ENCODE measurements around the gene TBC1D22A.

Gene TBC1D22A

DNA sequence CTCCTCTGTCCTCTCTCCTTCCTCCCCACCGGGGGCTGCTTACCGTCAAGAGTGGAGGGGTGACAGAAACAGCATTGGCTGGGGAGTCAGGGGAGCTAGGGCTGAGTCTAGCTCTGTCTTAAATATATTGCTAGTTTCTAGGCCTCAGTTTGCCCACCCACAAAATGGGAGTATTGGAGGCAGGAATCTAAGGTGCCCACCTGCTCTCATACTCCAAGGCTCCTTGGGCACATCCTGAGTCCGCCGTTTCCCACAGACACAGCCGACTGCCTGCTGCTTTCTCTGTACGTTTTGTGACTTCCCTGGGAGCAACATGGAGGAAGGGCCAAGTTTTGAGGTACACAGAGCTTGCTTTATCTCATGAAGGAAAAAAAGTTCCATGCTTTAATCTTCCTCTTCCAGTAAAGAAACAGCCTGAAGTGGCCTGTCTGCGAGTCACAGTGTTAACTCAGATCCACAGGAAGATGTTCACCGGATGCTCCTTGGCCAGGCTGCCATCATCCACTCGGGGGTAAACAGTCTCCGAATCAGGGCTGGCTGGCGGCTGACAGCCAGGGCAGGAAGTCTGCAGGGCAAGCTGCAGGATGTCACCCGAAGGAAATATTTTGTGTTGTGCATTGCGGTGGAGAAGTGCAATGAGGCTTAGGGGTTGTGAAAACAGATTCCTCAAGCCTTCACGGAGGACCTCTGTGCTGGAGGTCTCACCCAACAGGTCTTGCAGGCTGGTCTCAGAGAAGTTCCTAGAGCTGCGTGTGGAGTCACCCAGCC, 13.4 kb upstream of the TBC1D22A start:
- Histone ChIP-seq H3K4me1 (peaks cover 5 to 28% (median 19%) of the 10 kb centered on the region in 4 donors), H3K27ac (no peak overlapping the region), H3K9me3 (no peaks in the 10 kb centered on the region), H3K4me3 (no peak overlapping the region), H3K36me3 (no peaks in the 10 kb centered on the region), H3K27me3 (peaks cover 0 to 25% of the 10 kb centered on the region in 2 donors)
- TF ChIP-seq, protein P1, sequence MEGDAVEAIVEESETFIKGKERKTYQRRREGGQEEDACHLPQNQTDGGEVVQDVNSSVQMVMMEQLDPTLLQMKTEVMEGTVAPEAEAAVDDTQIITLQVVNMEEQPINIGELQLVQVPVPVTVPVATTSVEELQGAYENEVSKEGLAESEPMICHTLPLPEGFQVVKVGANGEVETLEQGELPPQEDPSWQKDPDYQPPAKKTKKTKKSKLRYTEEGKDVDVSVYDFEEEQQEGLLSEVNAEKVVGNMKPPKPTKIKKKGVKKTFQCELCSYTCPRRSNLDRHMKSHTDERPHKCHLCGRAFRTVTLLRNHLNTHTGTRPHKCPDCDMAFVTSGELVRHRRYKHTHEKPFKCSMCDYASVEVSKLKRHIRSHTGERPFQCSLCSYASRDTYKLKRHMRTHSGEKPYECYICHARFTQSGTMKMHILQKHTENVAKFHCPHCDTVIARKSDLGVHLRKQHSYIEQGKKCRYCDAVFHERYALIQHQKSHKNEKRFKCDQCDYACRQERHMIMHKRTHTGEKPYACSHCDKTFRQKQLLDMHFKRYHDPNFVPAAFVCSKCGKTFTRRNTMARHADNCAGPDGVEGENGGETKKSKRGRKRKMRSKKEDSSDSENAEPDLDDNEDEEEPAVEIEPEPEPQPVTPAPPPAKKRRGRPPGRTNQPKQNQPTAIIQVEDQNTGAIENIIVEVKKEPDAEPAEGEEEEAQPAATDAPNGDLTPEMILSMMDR (IDR thresholded peaks at IDR 0.05), result no peak
- intact Hi-C loops (cut with DNase I; ENCODE audit: low total_unique reads), result no loop called here
- DNase-seq, result no peak

DNA sequence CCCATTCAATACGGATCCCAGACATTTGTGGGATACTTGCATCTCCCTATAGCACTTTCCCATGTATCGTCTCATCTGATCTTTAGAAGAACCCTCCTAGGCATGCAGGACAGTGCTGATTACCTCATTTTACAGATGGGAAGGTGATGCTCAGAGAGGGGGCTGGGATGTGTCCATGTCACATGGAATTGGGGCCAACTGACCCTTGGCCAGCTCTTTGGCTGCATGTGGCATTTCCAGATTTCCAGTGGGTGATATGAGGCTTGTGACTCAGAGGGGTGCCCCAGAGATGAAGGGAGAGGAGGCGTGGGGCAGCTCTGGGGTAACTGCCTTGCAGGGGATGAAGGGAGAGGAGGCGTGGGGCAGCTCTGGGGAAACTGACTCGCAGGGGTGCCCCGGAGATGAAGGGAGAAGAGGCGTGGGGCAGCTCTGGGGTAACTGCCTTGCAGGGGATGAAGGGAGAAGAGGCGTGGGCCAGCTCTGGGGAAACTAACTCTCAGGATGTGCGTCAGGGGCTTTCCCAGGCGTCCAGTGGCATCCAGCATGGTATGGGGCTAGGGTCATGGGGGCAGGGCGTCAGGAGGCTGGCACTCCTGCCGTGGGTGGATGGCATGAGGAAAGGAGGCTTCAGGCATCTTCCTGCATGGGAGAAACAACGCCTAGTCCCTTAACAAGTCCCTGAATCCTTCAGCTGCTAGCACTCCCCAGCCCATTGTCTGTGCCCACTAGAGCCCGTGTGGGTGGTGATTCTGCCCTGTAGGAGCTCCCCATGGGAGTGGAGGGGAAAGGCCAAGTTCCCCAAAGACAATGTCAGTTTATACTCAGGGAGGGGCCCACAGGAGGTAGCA, 12.5 kb upstream of the TBC1D22A start:
- Histone ChIP-seq H3K27me3 (peaks cover 0 to 25% of the 10 kb centered on the region in 2 donors), H3K36me3 (no peaks in the 10 kb centered on the region), H3K4me1 (peaks cover 7 to 36% (median 26%) of the 10 kb centered on the region in 4 donors), H3K4me3 (no peak overlapping the region), H3K27ac (no peak overlapping the region), H3K9me3 (no peaks in the 10 kb centered on the region)
- no peak for DNase-seq
- TF ChIP-seq, protein P1 (IDR thresholded peaks at IDR 0.05), result no peak
- intact Hi-C loops (cut with DNase I; ENCODE audit: low total_unique reads), result no loop called here

DNA sequence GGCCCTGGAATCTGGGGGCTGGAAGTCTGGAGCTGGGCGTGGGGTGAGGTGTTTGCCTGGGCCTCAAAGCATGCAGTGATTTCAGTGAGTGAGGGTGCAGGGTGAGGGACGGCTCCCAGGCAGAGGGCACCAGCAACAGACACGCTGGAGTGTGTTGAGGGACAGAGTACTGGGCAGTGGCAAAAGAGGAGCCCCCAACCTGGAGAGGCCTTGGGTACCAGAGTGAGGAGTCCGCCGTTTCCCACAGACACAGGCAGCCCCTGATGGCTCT, 12.0 kb upstream of the TBC1D22A start:
- Histone ChIP-seq H3K27me3 (peaks cover 0 to 25% of the 10 kb centered on the region in 2 donors), H3K4me1 (peaks cover 7 to 39% (median 28%) of the 10 kb centered on the region in 4 donors), H3K4me3 (no peak overlapping the region), H3K36me3 (no peaks in the 10 kb centered on the region), H3K9me3 (no peaks in the 10 kb centered on the region), H3K27ac (no peak overlapping the region)
- no peak for DNase-seq
- intact Hi-C loops (cut with DNase I; ENCODE audit: low total_unique reads), result no loop called here
- TF ChIP-seq, protein P1 (IDR thresholded peaks at IDR 0.05), result no peak

DNA sequence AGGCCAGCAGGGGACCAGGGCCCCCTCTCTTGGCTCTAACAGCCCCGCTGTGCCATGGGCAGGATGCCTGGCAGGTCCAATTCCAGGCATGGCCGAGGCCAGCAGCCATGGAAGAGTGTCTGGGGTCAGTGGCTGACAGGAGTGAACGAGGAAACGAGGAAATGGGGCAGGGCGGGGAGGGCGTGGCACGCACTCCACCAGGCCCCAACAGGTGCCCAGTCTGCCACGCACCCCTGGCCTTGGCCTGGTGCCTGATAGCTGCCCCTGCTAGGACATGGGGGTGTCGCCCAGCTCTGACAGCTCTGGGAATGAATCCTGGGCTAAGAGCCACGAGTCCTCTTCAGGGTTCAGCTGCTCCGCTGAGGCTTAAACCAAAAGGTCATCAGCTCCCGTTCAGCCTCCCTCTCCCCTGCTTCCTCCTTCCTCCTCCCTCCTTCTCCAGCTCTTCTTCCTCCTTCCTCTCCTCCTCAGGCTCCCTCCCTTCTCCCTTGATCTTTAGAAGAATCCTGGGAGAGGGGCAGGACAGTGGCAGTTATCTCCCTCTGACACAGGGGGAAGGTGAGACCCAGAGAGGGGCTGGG, 11.5 kb upstream of the TBC1D22A start:
- no peak overlapping the region for H3K4me3 ChIP-seq
- H3K4me1 ChIP-seq, result peaks cover 7 to 39% (median 28%) of the 10 kb centered on the region in 4 donors
- H3K36me3 ChIP-seq, result no peaks in the 10 kb centered on the region
- H3K27ac ChIP-seq, result no peak overlapping the region
- intact Hi-C loops (cut with DNase I; ENCODE audit: low total_unique reads), result no loop called here
- no peaks in the 10 kb centered on the region for H3K9me3 ChIP-seq
- H3K27me3 ChIP-seq, result peaks cover 0 to 21% of the 10 kb centered on the region in 2 donors
- TF ChIP-seq, protein P1 (IDR thresholded peaks at IDR 0.05), result no peak
- no peak for DNase-seq

DNA sequence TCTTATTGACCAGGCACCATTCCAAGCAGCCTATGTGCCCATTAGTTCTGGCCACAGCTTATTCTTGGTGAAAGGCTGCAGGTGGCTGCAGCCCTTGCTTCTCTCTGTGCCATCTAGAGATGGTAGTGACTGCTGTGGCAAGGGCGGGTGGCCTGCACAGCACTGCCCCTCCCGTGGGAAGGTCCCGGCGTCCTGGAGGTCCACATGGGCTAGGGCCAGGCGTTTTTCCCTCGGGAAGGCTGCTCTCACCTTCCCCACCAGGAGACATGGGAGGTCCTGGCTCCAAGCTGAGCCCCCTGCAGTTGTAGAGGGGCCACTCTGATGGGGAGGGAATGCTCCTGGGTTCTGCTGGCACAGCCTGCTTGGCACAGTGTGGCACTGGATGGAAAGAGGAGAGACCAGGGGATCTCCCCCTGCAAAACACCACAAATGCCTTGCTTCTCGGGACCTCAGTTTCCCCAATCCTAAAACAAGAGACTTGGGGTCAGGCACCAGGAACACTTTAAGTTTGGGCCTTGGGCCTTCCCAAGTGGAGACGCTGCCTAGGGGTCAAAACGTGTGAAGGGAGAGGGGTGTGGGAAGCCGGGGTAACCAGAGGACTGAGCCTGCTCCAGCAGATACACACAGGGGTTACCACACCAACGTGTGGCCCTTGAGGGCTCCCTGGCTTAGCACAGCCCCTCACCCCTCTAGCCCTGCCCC, 10.0 kb upstream of the TBC1D22A start:
- intact Hi-C loops (cut with DNase I; ENCODE audit: low total_unique reads), result no loop called here
- H3K4me1 ChIP-seq, result peaks cover 7 to 39% (median 28%) of the 10 kb centered on the region in 4 donors
- H3K9me3 ChIP-seq, result no peaks in the 10 kb centered on the region
- DNase-seq, result no peak
- TF ChIP-seq, protein P1 (IDR thresholded peaks at IDR 0.05), result no peak
- peaks cover 0 to 8% of the 10 kb centered on the region in 2 donors for H3K27me3 ChIP-seq
- H3K4me3 ChIP-seq, result no peak overlapping the region
- H3K27ac ChIP-seq, result peak overlapping the region; percentile 91 to 97
- no peaks in the 10 kb centered on the region for H3K36me3 ChIP-seq
